NCI-H2081 (cell line): Measurements from ENCODE around the gene SLC2A14.
"Not testable (repeated sequence)": the region's sequence is repeated elsewhere in the genome, so short reads cannot be mapped to it uniquely, and the experiment has no call there.

Experiments
- DNase-seq, 2 experiments: peaks; one replicate each; lab custom pipeline; 2025; lab: John Stamatoyannopoulos, UW

Gene SLC2A14

GRCh38 chr12:7872566-7873319 lies at the start of gene SLC2A14:
Gene SLC2A14, minus strand, starts transcription at chr12:7872915. Its CDS starts 3,035 bp downstream, at chr12:7869880.
- no peak for DNase-seq

GRCh38 chr12:7921181-7921580 lies 48.5 kb upstream of the SLC2A14 start:
- DNase-seq = not testable (repeated sequence)

GRCh38 chr12:7918268-7918590 lies 45.5 kb upstream of the SLC2A14 start:
- DNase-seq = not testable (repeated sequence)

GRCh38 chr12:7917392-7918267 lies 44.9 kb upstream of the SLC2A14 start:
- no peak for DNase-seq

- DNase-seq = no peak
Observed at GRCh38 chr12:7916936-7917335, 44.2 kb upstream of the SLC2A14 start.

GRCh38 chr12:7915661-7916403 lies 43.1 kb upstream of the SLC2A14 start:
- DNase-seq = no peak

GRCh38 chr12:7910106-7910505 lies 37.4 kb upstream of the SLC2A14 start:
- not testable (repeated sequence) for DNase-seq

- DNase-seq = no peak
Observed at GRCh38 chr12:7907009-7907408, 34.3 kb upstream of the SLC2A14 start.

GRCh38 chr12:7906303-7906702 lies 33.6 kb upstream of the SLC2A14 start:
- DNase-seq = not testable (repeated sequence)

- DNase-seq = not testable (repeated sequence)
Observed at GRCh38 chr12:7905600-7906125, 32.9 kb upstream of the SLC2A14 start.

GRCh38 chr12:7905071-7905470 lies 32.4 kb upstream of the SLC2A14 start:
- no peak for DNase-seq

GRCh38 chr12:7902416-7902815 lies 29.7 kb upstream of the SLC2A14 start:
- not testable (repeated sequence) for DNase-seq

- no peak for DNase-seq
Observed at GRCh38 chr12:7899755-7900154, 27.0 kb upstream of the SLC2A14 start.

GRCh38 chr12:7896726-7897125 lies 24.0 kb upstream of the SLC2A14 start:
- DNase-seq = not testable (repeated sequence)

GRCh38 chr12:7892186-7892980 lies 19.7 kb upstream of the SLC2A14 start:
- no peak for DNase-seq

- no peak for DNase-seq
Observed at GRCh38 chr12:7884689-7885088, 12.0 kb upstream of the SLC2A14 start.

GRCh38 chr12:7881736-7882120 lies 9.0 kb upstream of the SLC2A14 start:
- DNase-seq = not testable (repeated sequence)

GRCh38 chr12:7880952-7881735 lies 8.4 kb upstream of the SLC2A14 start:
- DNase-seq = not testable (repeated sequence)

- DNase-seq = no peak
Observed at GRCh38 chr12:7879246-7879645, 6.5 kb upstream of the SLC2A14 start.

GRCh38 chr12:7877420-7877819 lies 4.7 kb upstream of the SLC2A14 start:
- DNase-seq = no peak

- DNase-seq = no peak
Observed at GRCh38 chr12:7870335-7870734, 2.4 kb downstream of the SLC2A14 start.
